Measurements from ENCODE around the gene BCL2L15. TPM values are rescaled to one million over a fixed set of nuclear protein-coding genes. Genes with fewer than 3 reads are reported as not detected.
"Not testable (repeated sequence)": the region's sequence is repeated elsewhere in the genome, so short reads cannot be mapped to it uniquely, and the experiment has no call there.

The BCL2L15 gene
- total and polyA plus RNA-seq, 2 donors (not counting 3 experiments of a cell fraction or from before 2014, with no cell fraction given) = 0.28 to 0.29 TPM

GRCh38 chr1:113854234-113854633 lies 33.1 kb downstream of the BCL2L15 start:
- Histone ChIP-seq H3K9me3 (replicated peaks; ENCODE audit: control insufficient read depth, insufficient read depth, low read length) (no peaks in the 10 kb centered on the region), H3K27me3 (ENCODE audit: control insufficient read depth in 2 of 2, insufficient read depth in 2 of 2, low read length in 2 of 2) (no peaks in the 10 kb centered on the region), H3K79me2 (ENCODE audit: control insufficient read depth, insufficient read depth, low read length) (no peaks in the 10 kb centered on the region), H2AFZ (ENCODE audit: low read depth, low read length) (no peak overlapping the region), H3K4me2 (ENCODE audit: insufficient read depth, low read length) (no peak overlapping the region), H3K4me3 (replicated peaks in 1 of 3; ENCODE audit: insufficient read depth in 1 of 3, low read depth in 1 of 3, low read length in 3 of 3) (no peak overlapping the region), H3K9me1 (replicated peaks; ENCODE audit: control insufficient read depth, extremely low read depth, insufficient read depth, low read length) (no peaks in the 10 kb centered on the region), H3K9ac (replicated peaks; ENCODE audit: extremely low read depth, insufficient read depth, low read length) (no peak overlapping the region), H3K36me3 (ENCODE audit: control insufficient read depth in 2 of 2, extremely low read depth in 1 of 2, insufficient read depth in 2 of 2, low read length in 2 of 2) (no peaks in the 10 kb centered on the region), H4K20me1 (replicated peaks; ENCODE audit: control insufficient read depth, extremely low read depth, insufficient read depth, low read length) (no peaks in the 10 kb centered on the region), H3K27ac (ENCODE audit: insufficient read depth, low read depth, low read length) (no peak overlapping the region), H3K4me1 (ENCODE audit: control insufficient read depth, extremely low read depth, insufficient read depth, low read length) (no peaks in the 10 kb centered on the region)
- intact Hi-C loops (cut with micrococcal nuclease) (no loop called here), dilution Hi-C loops (cut with MboI; ENCODE audit: extremely low pct_ligation_motif_present, low sequenced_read_pairs) (no loop called here)
- ChIA-PET POLR2A (no interaction called here), CTCF (interaction anchor here (1.4 to 4.4 kb wide), 2 partner anchors 18 to 27 kb away, joined by 3 to 24 read pairs; no protein-coding TSS in a partner anchor)
- FAIRE-seq (no peak), DNase-seq (ENCODE audit: low read depth, low spot score) (no peak)
- no TSS peak for BruUV-seq (replicated peaks)
- no peak for TF ChIP-seq POLR2A (IDR thresholded peaks at IDR 0.05; ENCODE audit: low read depth, low read length)
- no peak for TF ChIP-seq CTCF (IDR thresholded peaks at IDR 0.05; ENCODE audit: extremely low read depth in 1 of 2, insufficient read depth in 1 of 2, low read depth in 1 of 2, low read length in 2 of 2)
- no peak for TF ChIP-seq JUN (IDR thresholded peaks at IDR 0.05; ENCODE audit: borderline replicate concordance, insufficient read depth, insufficient read length, low read depth)
- no peak for TF ChIP-seq EZH2 (IDR thresholded peaks at IDR 0.05; ENCODE audit: borderline replicate concordance, low read depth, low read length, severe bottlenecking)
- TF ChIP-seq MAX (IDR thresholded peaks at IDR 0.05; ENCODE audit: insufficient read depth, insufficient read length) = no peak
- no peak for TF ChIP-seq GATA2 (IDR thresholded peaks at IDR 0.05; ENCODE audit: insufficient read depth, insufficient read length, low read depth, low read length)
- TF ChIP-seq POLR2AphosphoS5 (IDR thresholded peaks at IDR 0.05; ENCODE audit: insufficient read depth, low read depth, low read length) = no peak
- no peak for TF ChIP-seq FOS (IDR thresholded peaks at IDR 0.05; ENCODE audit: borderline replicate concordance, insufficient read depth, low read length)
- no peak for TF ChIP-seq MYC (IDR thresholded peaks at IDR 0.05; ENCODE audit: low read depth, low read length)

- H3K9me3 ChIP-seq (replicated peaks; ENCODE audit: control insufficient read depth, insufficient read depth, low read length); H3K79me2 ChIP-seq (ENCODE audit: control insufficient read depth, insufficient read depth, low read length); H4K20me1 ChIP-seq (replicated peaks; ENCODE audit: control insufficient read depth, extremely low read depth, insufficient read depth, low read length); dilution Hi-C loops (cut with MboI; ENCODE audit: extremely low pct_ligation_motif_present, low sequenced_read_pairs); H3K9me1 ChIP-seq (replicated peaks; ENCODE audit: control insufficient read depth, extremely low read depth, insufficient read depth, low read length); H3K4me2 ChIP-seq (ENCODE audit: insufficient read depth, low read length); CTCF ChIA-PET; FAIRE-seq; POLR2A ChIA-PET; H3K27me3 ChIP-seq (ENCODE audit: control insufficient read depth in 2 of 2, insufficient read depth in 2 of 2, low read length in 2 of 2); BruUV-seq (replicated peaks); DNase-seq (ENCODE audit: low read depth, low spot score); H3K4me1 ChIP-seq (ENCODE audit: control insufficient read depth, extremely low read depth, insufficient read depth, low read length); H3K27ac ChIP-seq (ENCODE audit: insufficient read depth, low read depth, low read length); H3K36me3 ChIP-seq (ENCODE audit: control insufficient read depth in 2 of 2, extremely low read depth in 1 of 2, insufficient read depth in 2 of 2, low read length in 2 of 2); H3K9ac ChIP-seq (replicated peaks; ENCODE audit: extremely low read depth, insufficient read depth, low read length); H2AFZ ChIP-seq (ENCODE audit: low read depth, low read length); H3K4me3 ChIP-seq (replicated peaks in 1 of 3; ENCODE audit: insufficient read depth in 1 of 3, low read depth in 1 of 3, low read length in 3 of 3); intact Hi-C loops (cut with micrococcal nuclease): not testable (repeated sequence)
These were observed 34.7 kb downstream of the BCL2L15 start for GRCh38 chr1:113852694-113853093.

Measured in endothelial cell of umbilical vein (primary cell).